Thyroid gland (tissue), 4 donors: ENCODE data around the gene ATXN1L. TPM values are rescaled to one million over a fixed set of nuclear protein-coding genes. Genes with fewer than 3 reads are reported as not detected.

ENCODE experiments used
- DNase-seq, 2 donors: peaks; one replicate each; pipeline ENCODE4 v3.0.0-alpha.2; 2019
- H3K27ac ChIP-seq, 3 donors: fragments of 200-600 bp; sonication (generic); 1 replicate in 2 of 3; 2 replicates in 1 of 3; pipeline ENCODE4 v1.5.1; 2016 to 2019; ENCODE audit warnings: mild to moderate bottlenecking in 1 of 3, moderate library complexity in 1 of 3
- H3K27me3 ChIP-seq: fragments of 200-600 bp; sonication (generic); one replicate; pipeline ENCODE4 v1.5.1; 2019
- H3K36me3 ChIP-seq, 2 donors: fragments of 200-600 bp; sonication (generic); one replicate each; pipeline ENCODE4 v1.5.1; 2016 to 2019
- H3K4me1 ChIP-seq, 2 donors: fragments of 200-600 bp; sonication (generic); one replicate each; pipeline ENCODE4 v1.5.1; 2017 to 2019
- H3K4me3 ChIP-seq, 3 donors: fragments of 200-600 bp; sonication (generic); replicated peaks in 1 of 3; 1 replicate in 2 of 3; 2 replicates in 1 of 3; pipeline ENCODE4 v1.5.1; 2016; ENCODE audit warnings: mild to moderate bottlenecking in 1 of 3
- H3K9me3 ChIP-seq: fragments of 200-600 bp; sonication (generic); one replicate; pipeline ENCODE4 v1.5.1; 2017
- CTCF ChIP-seq, 6 experiments: fragments of 200-600 bp in 3 of 6; fragments of 450-650 bp in 3 of 6; sonication (generic) in 3 of 6; IDR thresholded peaks; one replicate each; pipeline ENCODE4 v1.5.1; 2016 to 2019; ENCODE audit warnings: antibody characterized with exemption in 6 of 6, mild to moderate bottlenecking in 2 of 6, inconsistent platforms in 1 of 6, moderate library complexity in 1 of 6
- POLR2A ChIP-seq, 2 donors: fragments of 450-650 bp; IDR thresholded peaks; one replicate each; pipeline ENCODE4 v1.6.1; 2017; ENCODE audit warnings: antibody characterized with exemption in 2 of 2, mild to moderate bottlenecking in 2 of 2, moderate library complexity in 1 of 2
- WGBS, 2 donors: methylation state at CpG; one replicate each; pipeline ENCODE4 v1.1.5; 2017; 5-methylcytosine and 5-hydroxymethylcytosine counted together
- intact Hi-C: fragments of 100-400 bp; cut with DNase I; formaldehyde crosslinking; loops from one replicate; pipeline ENCODE4 v1.15.1; 2023
- total RNA-seq, 4 donors: library from RNA; depleted of rRNA; stranded (reverse); fragments of >200 nt; gene quantifications; one replicate each; pipeline ENCODE4 v1.2.3, GENCODE V29; 2016

Gene ATXN1L
- total RNA-seq, 4 donors from 2014 or later = 23.2 to 39.4 (median 27.1) TPM

- intact Hi-C loops = no loop called here
- H3K27me3 ChIP-seq = no peaks in the 10 kb centered on the region
- peaks cover 11 to 12% of the 10 kb centered on the region in 2 donors for H3K4me1 ChIP-seq
- TF ChIP-seq CTCF (IDR thresholded peaks at IDR 0.05) (no peak), POLR2A (IDR thresholded peaks at IDR 0.05) (no peak)
- H3K27ac ChIP-seq = no peak overlapping the region
- DNase-seq = no peak
- 73 to 76% methylated on average over 2 of the region's 2 CpGs for WGBS, 2 donors
- peaks cover 0 to 2% of the 10 kb centered on the region in 2 donors for H3K36me3 ChIP-seq
- H3K9me3 ChIP-seq = no peaks in the 10 kb centered on the region
- no peak overlapping the region for H3K4me3 ChIP-seq
Measured at GRCh38 chr16:71843572-71843971, 2.2 kb upstream of the ATXN1L start.

- intact Hi-C loops = no loop called here
- peak overlapping the region in 2 of 3 donors; percentile 94 to 95 for H3K27ac ChIP-seq
Measured at GRCh38 chr16:71846431-71846830, 655 bp downstream of the ATXN1L start.

DNA sequence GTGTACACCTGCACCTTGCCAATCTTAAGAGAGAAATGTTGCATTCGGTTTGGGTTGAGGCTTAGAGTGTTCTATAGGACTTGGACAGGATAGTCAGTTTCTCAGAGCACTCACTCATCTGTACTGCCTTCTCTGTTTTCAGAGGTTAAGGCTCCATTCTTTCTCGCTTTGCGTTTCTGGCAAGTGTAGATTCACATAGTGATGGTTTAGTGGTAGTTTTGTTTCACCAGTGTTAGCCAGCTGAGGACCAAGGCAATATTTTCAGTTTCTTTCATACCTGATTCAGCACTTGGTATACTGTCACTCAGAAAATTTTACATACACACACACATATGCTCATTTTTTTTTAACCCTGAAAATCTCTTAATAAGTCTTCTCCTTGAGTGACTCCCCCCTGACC is 1.3 kb downstream of the ATXN1L start:
- Histone ChIP-seq H3K36me3 (peaks cover 27 to 34% of the 10 kb centered on the region in 2 donors), H3K4me3 (no peak overlapping the region), H3K9me3 (no peaks in the 10 kb centered on the region), H3K27me3 (no peaks in the 10 kb centered on the region), H3K4me1 (peaks cover 9 to 11% of the 10 kb centered on the region in 2 donors), H3K27ac (no peak overlapping the region)
- intact Hi-C loops = no loop called here
- WGBS, 2 donors = 54 to 62% methylated on average over 3 of the region's 3 CpGs
- DNase-seq = no peak
- TF ChIP-seq POLR2A (IDR thresholded peaks at IDR 0.05) (no peak), CTCF (IDR thresholded peaks at IDR 0.05) (no peak)

More at GRCh38 chr16:71846431-71846830, 655 bp downstream of the ATXN1L start:
- peaks cover 23 to 31% of the 10 kb centered on the region in 2 donors for H3K36me3 ChIP-seq
- TF ChIP-seq CTCF (IDR thresholded peaks at IDR 0.05) (no peak), POLR2A (IDR thresholded peaks at IDR 0.05) (no peak)
- DNase-seq = peak; percentile 29 to 39
- no peaks in the 10 kb centered on the region for H3K9me3 ChIP-seq
- no peaks in the 10 kb centered on the region for H3K27me3 ChIP-seq
- 0 to 1% methylated on average over 17 to 20 of the region's 20 CpGs for WGBS, 2 donors
- H3K4me1 ChIP-seq = peaks cover 11 to 12% of the 10 kb centered on the region in 2 donors
- H3K4me3 ChIP-seq = peak overlapping the region; percentile 92 to 98 (median 98)

GRCh38 chr16:71848622-71849021 is 2.8 kb downstream of the ATXN1L start:
- no peaks in the 10 kb centered on the region for H3K27me3 ChIP-seq
- intact Hi-C loops = no loop called here
- no peak overlapping the region for H3K4me3 ChIP-seq
- H3K4me1 ChIP-seq = peaks cover 9 to 11% of the 10 kb centered on the region in 2 donors
- no peak for DNase-seq
- no peak overlapping the region for H3K27ac ChIP-seq
- H3K9me3 ChIP-seq = no peaks in the 10 kb centered on the region
- peaks cover 27 to 34% of the 10 kb centered on the region in 2 donors for H3K36me3 ChIP-seq
- 85 to 89% methylated on average over 6 of the region's 6 CpGs for WGBS, 2 donors
- TF ChIP-seq POLR2A (IDR thresholded peaks at IDR 0.05) (no peak), CTCF (IDR thresholded peaks at IDR 0.05) (no peak)

GRCh38 chr16:71851746-71852145 is 6.0 kb downstream of the ATXN1L start:
- Histone ChIP-seq H3K4me3 (no peak overlapping the region), H3K27ac (no peak overlapping the region), H3K9me3 (no peaks in the 10 kb centered on the region), H3K4me1 (peaks cover 6 to 10% of the 10 kb centered on the region in 2 donors), H3K36me3 (peaks cover 32 to 34% of the 10 kb centered on the region in 2 donors), H3K27me3 (no peaks in the 10 kb centered on the region)
- intact Hi-C loops = no loop called here
- no peak for DNase-seq
- 90 to 92% methylated on average over 8 of the region's 8 CpGs for WGBS, 2 donors
- TF ChIP-seq POLR2A (IDR thresholded peaks at IDR 0.05) (no peak), CTCF (IDR thresholded peaks at IDR 0.05) (no peak)
